ENCODE results near the gene PPFIA4. TPM values are rescaled to one million over a fixed set of nuclear protein-coding genes. Genes with fewer than 3 reads are reported as not detected.

PPFIA4 gene
- total RNA-seq, 1 donor from 2014 or later: 74.7 TPM

DNA sequence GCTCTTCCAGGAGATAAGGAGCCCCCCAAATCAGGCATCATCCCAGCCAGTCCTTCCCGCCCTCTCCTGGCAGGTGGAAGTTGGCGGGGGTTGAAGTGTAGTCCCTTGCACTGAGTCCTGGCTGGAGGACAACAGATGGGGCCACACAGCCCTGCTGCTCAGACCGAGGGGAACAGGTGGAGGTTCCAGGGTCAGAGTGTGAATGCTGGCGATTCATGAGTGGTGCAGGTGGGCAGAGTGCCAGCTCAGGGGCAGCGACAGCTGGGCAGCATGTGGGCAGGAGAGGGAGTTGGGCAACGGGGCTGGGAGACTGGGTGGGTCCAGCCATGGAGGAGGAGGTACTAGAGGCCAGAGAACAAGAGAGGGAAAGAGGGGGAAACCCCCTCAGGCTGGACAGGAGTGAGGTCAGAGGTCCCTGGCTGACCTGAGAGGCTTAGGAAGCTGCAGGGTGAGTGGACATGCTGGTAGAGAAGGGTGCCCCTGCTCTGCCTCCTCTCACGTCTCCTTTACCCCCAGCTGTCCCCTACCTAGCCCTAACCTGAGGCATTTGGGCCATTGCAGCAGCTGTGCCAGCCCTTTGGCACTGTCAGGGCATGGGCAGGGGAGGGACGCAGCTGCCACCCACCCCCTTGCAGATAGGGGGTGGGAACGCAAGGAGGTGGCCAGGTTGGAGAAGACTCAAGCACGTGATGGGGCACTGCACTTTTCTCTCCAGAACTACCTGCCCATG is 90.0 kb downstream of the PPFIA4 start:
- Mint-ChIP-seq H3K27me3 (ENCODE audit: unreplicated experiment) (peaks cover 2% of the 10 kb centered on the region), H3K36me3 (ENCODE audit: unreplicated experiment) (no peaks in the 10 kb centered on the region), H3K9me3 (ENCODE audit: unreplicated experiment) (peaks cover 4% of the 10 kb centered on the region), H3K27ac (ENCODE audit: unreplicated experiment) (no peak overlapping the region), H3K4me3 (ENCODE audit: unreplicated experiment) (no peak overlapping the region), H3K4me1 (ENCODE audit: low read depth, unreplicated experiment) (peaks cover 10% of the 10 kb centered on the region)
- no peak for DNase-seq
- TF ChIP-seq, protein P1, sequence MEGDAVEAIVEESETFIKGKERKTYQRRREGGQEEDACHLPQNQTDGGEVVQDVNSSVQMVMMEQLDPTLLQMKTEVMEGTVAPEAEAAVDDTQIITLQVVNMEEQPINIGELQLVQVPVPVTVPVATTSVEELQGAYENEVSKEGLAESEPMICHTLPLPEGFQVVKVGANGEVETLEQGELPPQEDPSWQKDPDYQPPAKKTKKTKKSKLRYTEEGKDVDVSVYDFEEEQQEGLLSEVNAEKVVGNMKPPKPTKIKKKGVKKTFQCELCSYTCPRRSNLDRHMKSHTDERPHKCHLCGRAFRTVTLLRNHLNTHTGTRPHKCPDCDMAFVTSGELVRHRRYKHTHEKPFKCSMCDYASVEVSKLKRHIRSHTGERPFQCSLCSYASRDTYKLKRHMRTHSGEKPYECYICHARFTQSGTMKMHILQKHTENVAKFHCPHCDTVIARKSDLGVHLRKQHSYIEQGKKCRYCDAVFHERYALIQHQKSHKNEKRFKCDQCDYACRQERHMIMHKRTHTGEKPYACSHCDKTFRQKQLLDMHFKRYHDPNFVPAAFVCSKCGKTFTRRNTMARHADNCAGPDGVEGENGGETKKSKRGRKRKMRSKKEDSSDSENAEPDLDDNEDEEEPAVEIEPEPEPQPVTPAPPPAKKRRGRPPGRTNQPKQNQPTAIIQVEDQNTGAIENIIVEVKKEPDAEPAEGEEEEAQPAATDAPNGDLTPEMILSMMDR (IDR thresholded peaks at IDR 0.05; ENCODE audit: partially characterized antibody, unreplicated experiment): no peak

DNA sequence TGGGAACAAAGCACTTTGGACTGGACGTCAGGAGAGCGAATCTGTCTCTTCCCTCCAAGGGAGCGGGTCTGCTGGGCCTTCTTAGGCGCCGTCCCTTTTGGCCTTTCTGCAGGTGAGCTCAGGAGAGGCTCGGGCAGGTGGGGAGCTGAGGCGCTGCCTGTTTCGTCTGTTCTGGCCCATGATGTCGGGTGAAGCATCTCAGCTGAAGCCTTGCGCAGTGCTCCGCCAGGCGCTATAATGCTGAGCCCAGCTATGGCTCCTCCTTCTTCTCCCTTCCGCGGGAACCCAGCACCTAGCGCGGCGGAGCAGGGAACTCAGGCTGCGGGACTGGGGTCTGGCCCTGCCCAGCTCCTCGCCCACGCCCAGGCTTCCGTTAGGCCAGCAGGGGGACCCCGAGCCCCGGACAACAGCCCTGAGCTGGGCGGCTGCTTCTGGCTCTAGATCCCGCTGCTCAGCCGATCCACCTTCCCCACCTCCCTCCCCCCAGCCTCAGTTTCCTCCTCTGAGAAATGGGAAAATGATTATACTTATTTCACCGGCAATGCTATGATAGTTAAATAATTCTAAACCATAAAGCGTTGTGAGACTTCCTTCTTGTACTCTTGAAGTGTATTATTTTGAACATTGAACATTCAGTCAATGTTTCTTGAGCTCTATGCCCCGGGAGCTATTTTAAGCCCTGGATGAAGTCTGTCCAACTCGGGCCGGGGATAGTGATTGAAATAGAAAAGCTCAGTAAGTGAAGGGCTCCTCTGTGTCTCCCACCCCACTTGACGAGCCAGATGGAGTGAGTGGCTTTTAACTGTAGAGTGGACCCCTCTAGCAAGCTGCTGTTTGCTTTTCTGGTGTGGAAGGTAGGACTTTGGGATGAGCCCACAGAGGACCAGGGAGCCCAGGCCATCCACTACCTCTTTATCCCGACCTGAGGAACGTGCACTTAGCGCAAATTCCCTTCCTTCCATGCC is 91.6 kb downstream of the PPFIA4 start:
- H3K9me3 Mint-ChIP-seq (ENCODE audit: unreplicated experiment): peaks cover 4% of the 10 kb centered on the region
- TF ChIP-seq, protein P1 (IDR thresholded peaks at IDR 0.05; ENCODE audit: partially characterized antibody, unreplicated experiment): peak; percentile 82
- H3K36me3 Mint-ChIP-seq (ENCODE audit: unreplicated experiment): no peaks in the 10 kb centered on the region
- DNase-seq: peak; percentile 93
- peaks cover 2% of the 10 kb centered on the region for H3K27me3 Mint-ChIP-seq (ENCODE audit: unreplicated experiment)
- peaks cover 10% of the 10 kb centered on the region for H3K4me1 Mint-ChIP-seq (ENCODE audit: low read depth, unreplicated experiment)
- no peak overlapping the region for H3K4me3 Mint-ChIP-seq (ENCODE audit: unreplicated experiment)
- H3K27ac Mint-ChIP-seq (ENCODE audit: unreplicated experiment): no peak overlapping the region

DNA sequence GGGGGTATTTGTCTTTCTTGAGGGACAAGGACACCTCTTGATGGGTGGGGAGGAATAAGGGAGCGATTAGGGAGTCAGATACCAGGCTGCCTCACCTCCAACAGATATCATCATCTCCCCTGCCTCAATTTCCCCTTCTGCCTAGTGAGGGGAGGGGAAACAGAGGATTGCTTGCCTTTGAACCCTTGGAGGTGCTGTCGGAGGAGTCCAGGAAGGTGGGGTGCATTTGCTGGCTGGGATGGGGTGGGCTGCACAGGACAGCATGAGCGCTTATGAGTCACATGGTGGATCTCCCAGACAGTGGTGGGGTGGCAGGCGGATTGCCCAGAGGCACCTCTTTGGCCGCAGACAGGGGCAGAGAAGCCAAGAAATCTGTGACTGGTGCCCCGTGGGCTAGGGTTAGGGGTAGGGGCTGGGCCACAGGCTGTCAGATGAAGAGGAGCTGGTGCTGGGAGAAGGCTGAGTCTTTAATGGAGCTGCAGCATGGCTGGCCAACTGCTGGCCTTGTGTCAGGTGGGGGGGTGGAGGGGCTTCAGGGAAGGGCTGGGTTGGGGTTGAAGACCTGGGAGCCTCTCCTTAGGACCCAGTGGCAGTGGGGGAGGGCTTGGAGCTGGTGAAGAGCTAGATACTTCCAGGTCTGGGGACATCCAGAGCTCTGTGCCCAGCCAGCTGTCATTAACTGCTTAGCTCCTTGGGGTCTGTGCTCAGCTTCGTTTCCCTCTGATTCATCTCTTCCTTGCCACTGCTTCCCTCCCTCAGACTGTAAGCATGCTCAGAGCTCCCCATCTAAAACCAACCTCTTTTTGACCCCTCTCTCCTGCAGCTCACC is 94.2 kb downstream of the PPFIA4 start:
- Mint-ChIP-seq H3K27me3 (ENCODE audit: unreplicated experiment) (peaks cover 9% of the 10 kb centered on the region), H3K36me3 (ENCODE audit: unreplicated experiment) (no peaks in the 10 kb centered on the region), H3K27ac (ENCODE audit: unreplicated experiment) (no peak overlapping the region), H3K9me3 (ENCODE audit: unreplicated experiment) (peaks cover 5% of the 10 kb centered on the region), H3K4me3 (ENCODE audit: unreplicated experiment) (no peak overlapping the region), H3K4me1 (ENCODE audit: low read depth, unreplicated experiment) (peaks cover 12% of the 10 kb centered on the region)
- TF ChIP-seq, protein P1 (IDR thresholded peaks at IDR 0.05; ENCODE audit: partially characterized antibody, unreplicated experiment): no peak
- DNase-seq: no peak

DNA sequence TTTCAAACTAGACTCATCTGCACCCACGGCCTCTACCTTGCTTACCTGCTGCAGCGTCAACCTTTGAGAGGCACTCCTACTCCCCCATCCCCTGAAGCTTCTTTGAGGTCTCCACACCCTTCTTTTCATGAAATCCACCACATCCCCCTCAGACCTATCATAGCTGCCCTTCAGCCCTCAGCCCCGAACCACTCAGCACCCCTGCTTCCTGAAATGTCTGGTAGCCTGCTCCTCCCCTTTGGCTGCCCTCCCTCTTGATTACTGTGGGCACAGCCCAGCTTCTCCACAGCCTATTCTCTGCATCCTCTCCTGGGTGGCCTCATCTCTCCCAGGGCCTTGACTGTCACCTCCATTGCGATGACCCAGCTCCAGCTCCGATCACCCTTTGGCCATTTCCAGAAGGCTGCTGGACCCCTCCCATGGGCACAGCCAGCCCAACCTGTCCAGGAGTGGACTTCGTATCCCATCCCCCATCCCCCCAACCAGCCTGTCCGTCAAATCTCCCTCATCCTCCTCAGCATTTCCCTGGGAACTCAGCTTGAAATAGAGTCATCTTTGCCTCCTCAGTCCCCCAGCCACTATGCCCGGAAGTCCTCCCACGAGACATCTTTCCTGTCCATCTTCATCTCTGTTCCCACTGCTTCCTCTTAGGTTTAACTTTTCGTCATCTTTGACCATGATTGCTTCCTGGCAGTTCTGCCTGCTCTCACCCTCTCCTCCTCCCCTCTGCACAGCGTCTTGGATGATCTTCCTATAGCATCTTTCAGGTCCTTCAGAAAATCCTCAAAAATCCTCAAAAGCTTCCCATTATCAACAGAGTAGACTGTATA is 95.1 kb downstream of the PPFIA4 start:
- Mint-ChIP-seq H3K36me3 (ENCODE audit: unreplicated experiment) (no peaks in the 10 kb centered on the region), H3K27me3 (ENCODE audit: unreplicated experiment) (peaks cover 10% of the 10 kb centered on the region), H3K4me3 (ENCODE audit: unreplicated experiment) (no peak overlapping the region), H3K27ac (ENCODE audit: unreplicated experiment) (no peak overlapping the region), H3K9me3 (ENCODE audit: unreplicated experiment) (peaks cover 5% of the 10 kb centered on the region), H3K4me1 (ENCODE audit: low read depth, unreplicated experiment) (peaks cover 7% of the 10 kb centered on the region)
- TF ChIP-seq, protein P1 (IDR thresholded peaks at IDR 0.05; ENCODE audit: partially characterized antibody, unreplicated experiment): no peak
- DNase-seq: no peak

Measured in glutamatergic neuron (in vitro differentiated cells).